Loucy (cell line): ENCODE results near the gene PRDM5.

ENCODE experiments used
- H2AFZ ChIP-seq: fragments of 200-600 bp; sonication (generic); 2 replicates; pipeline ENCODE4 v1.6.0; 2016; ENCODE audit warnings: antibody characterized with exemption, mild to moderate bottlenecking, low read length, moderate library complexity
- H3F3A ChIP-seq: fragments of 200-600 bp; 2 replicates; pipeline ENCODE4 v1.6.0; 2016; ENCODE audit warnings: antibody characterized with exemption, low read depth, mild to moderate bottlenecking
- H3K27me3 ChIP-seq: fragments of 200-600 bp; sonication (generic); 2 replicates; pipeline ENCODE4 v1.6.1; 2014; ENCODE audit warnings: low read length, mild to moderate bottlenecking; ENCODE audit not compliant: insufficient read depth, poor library complexity, severe bottlenecking
- H3K36me3 ChIP-seq: fragments of 200-600 bp; sonication (generic); 2 replicates; pipeline ENCODE4 v1.6.1; 2016; ENCODE audit warnings: low read length; ENCODE audit not compliant: insufficient read depth
- H3K4me1 ChIP-seq: fragments of 200-600 bp; sonication (generic); 2 replicates; pipeline ENCODE4 v1.5.1; 2014; ENCODE audit warnings: low read length, mild to moderate bottlenecking; ENCODE audit not compliant: insufficient read depth, poor library complexity, severe bottlenecking
- H3K4me2 ChIP-seq: fragments of 200-600 bp; sonication (generic); 2 replicates; pipeline ENCODE4 v1.6.0; 2014; ENCODE audit warnings: antibody characterized with exemption, low read length, low read depth, mild to moderate bottlenecking; ENCODE audit not compliant: poor library complexity, severe bottlenecking
- H3K4me3 ChIP-seq: fragments of 200-600 bp; sonication (generic); 2 replicates; pipeline ENCODE4 v1.5.1; 2014; ENCODE audit warnings: low read length, mild to moderate bottlenecking, mixed read lengths; ENCODE audit not compliant: poor library complexity, severe bottlenecking
- H3K79me2 ChIP-seq: fragments of 200-600 bp; sonication (generic); 2 replicates; pipeline ENCODE4 v1.6.1; 2014; ENCODE audit warnings: low read length; ENCODE audit not compliant: insufficient read depth
- H3K9ac ChIP-seq: fragments of 200-600 bp; sonication (generic); 2 replicates; pipeline ENCODE4 v1.6.0; 2014; ENCODE audit warnings: mild to moderate bottlenecking, low read depth, low read length, moderate library complexity; ENCODE audit not compliant: poor library complexity, severe bottlenecking
- H3K9me2 ChIP-seq: fragments of 200-600 bp; sonication (generic); replicated peaks from 2 replicates; pipeline ENCODE4 v1.6.1; 2016; ENCODE audit warnings: low read depth, low read length, mixed read lengths
- H3K9me3 ChIP-seq: fragments of 200-600 bp; sonication (generic); 2 replicates; pipeline ENCODE4 v1.6.1; 2014; ENCODE audit warnings: mild to moderate bottlenecking, antibody characterized with exemption, low read length, low read depth; ENCODE audit not compliant: insufficient read depth
- H4K20me1 ChIP-seq: fragments of 200-600 bp; sonication (generic); 2 replicates; pipeline ENCODE4 v1.6.0; 2014; ENCODE audit warnings: antibody characterized with exemption, low read length, mild to moderate bottlenecking; ENCODE audit not compliant: insufficient read depth, poor library complexity, severe bottlenecking
- EZH2phosphoT487 ChIP-seq: fragments of 200-600 bp; IDR thresholded peaks from 2 replicates; pipeline ENCODE4 v1.6.1; 2018; ENCODE audit warnings: antibody characterized with exemption, mild to moderate bottlenecking, moderate library complexity, borderline replicate concordance
- TF ChIP-seq, protein P1 (sequence below): fragments of 200-600 bp; sonication (generic); conservative IDR thresholded peaks from 2 replicates; pipeline ENCODE4 v1.5.1; 2014; ENCODE audit warnings: mild to moderate bottlenecking, antibody characterized with exemption, low read length

PRDM5 gene

DNA sequence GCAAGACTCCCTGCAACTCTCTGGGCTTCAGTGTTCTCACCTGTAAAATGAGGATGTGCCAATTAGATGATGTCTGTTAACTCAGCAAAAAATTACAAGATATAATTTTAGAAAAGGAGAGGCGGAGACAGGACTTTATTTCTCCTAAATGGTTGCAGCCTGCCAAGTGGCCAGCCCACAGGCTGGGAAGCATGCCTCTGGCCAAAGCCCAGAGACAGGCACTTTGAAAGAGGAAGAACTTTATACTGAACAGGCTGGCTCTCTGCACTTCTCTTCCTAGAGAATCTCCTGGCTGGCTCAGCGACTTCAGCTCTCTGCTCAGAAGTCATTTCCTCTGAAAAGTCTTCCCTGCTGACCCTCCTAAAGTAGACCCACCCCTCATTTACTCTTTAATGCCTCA, 3.7 kb downstream of the PRDM5 start:
- Histone ChIP-seq H3K27me3 (no peaks in the 10 kb centered on the region), H3K4me3 (no peak overlapping the region), H3K36me3 (no peaks in the 10 kb centered on the region), H3K79me2 (no peaks in the 10 kb centered on the region), H3K4me1 (no peaks in the 10 kb centered on the region), H4K20me1 (no peaks in the 10 kb centered on the region), H3K9me3 (no peaks in the 10 kb centered on the region), H3K9me2 (no peaks in the 10 kb centered on the region), H3K4me2 (no peak overlapping the region), H3F3A (no peaks in the 10 kb centered on the region), H2AFZ (no peak overlapping the region), H3K9ac (no peak overlapping the region)
- TF ChIP-seq, protein P1, sequence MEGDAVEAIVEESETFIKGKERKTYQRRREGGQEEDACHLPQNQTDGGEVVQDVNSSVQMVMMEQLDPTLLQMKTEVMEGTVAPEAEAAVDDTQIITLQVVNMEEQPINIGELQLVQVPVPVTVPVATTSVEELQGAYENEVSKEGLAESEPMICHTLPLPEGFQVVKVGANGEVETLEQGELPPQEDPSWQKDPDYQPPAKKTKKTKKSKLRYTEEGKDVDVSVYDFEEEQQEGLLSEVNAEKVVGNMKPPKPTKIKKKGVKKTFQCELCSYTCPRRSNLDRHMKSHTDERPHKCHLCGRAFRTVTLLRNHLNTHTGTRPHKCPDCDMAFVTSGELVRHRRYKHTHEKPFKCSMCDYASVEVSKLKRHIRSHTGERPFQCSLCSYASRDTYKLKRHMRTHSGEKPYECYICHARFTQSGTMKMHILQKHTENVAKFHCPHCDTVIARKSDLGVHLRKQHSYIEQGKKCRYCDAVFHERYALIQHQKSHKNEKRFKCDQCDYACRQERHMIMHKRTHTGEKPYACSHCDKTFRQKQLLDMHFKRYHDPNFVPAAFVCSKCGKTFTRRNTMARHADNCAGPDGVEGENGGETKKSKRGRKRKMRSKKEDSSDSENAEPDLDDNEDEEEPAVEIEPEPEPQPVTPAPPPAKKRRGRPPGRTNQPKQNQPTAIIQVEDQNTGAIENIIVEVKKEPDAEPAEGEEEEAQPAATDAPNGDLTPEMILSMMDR: no peak
- no peak for TF ChIP-seq EZH2phosphoT487

DNA sequence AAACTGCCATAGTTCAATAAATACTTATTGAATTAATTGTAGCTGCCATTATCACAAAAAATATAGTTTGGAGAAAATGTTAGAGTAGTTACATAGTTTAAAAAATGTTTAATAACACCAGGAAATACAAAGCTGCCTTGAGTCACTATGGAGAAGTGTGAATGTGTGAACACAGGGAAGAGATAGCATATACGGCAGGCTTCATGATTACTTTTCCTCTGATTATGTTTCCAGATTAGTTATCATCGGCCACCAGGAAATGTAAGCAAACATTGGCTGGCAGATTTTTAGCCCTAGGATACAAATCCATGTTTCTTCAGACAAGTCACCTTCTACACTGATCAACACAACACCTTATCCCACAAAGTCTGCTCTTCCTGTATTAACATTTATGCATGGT, 4.4 kb downstream of the PRDM5 start:
- Histone ChIP-seq H3K36me3 (no peaks in the 10 kb centered on the region), H3K9ac (no peak overlapping the region), H3K79me2 (no peaks in the 10 kb centered on the region), H3K4me2 (no peak overlapping the region), H3F3A (no peaks in the 10 kb centered on the region), H3K27me3 (no peaks in the 10 kb centered on the region), H2AFZ (no peak overlapping the region), H4K20me1 (no peaks in the 10 kb centered on the region), H3K9me3 (no peaks in the 10 kb centered on the region), H3K9me2 (no peaks in the 10 kb centered on the region), H3K4me1 (no peaks in the 10 kb centered on the region), H3K4me3 (no peak overlapping the region)
- TF ChIP-seq, protein P1: no peak
- no peak for TF ChIP-seq EZH2phosphoT487

DNA sequence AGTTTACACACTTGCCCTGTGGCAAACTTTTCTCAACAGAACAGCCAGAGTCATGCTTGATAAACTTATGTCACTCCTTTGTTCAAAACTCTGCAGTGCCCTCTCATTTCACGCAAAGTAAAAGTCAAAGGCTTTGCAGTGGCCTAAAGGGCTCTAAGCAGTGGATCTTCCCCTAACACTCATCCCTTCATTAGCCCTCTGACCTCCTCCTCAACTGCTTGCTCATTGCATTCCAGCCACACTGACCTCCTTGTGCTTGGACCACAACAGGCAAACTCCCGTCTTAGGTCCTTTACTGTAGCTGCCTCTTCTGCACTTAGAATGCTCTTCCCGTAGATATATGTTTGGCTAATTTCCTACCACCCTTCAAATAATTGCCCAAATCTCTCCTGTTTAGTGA, 5.6 kb downstream of the PRDM5 start:
- no peak for TF ChIP-seq EZH2phosphoT487
- TF ChIP-seq, protein P1: no peak
- no peaks in the 10 kb centered on the region for H3K9me3 ChIP-seq
- H3F3A ChIP-seq: no peaks in the 10 kb centered on the region
- H3K36me3 ChIP-seq: no peaks in the 10 kb centered on the region
- no peaks in the 10 kb centered on the region for H4K20me1 ChIP-seq
- no peak overlapping the region for H3K4me2 ChIP-seq
- no peak overlapping the region for H2AFZ ChIP-seq
- H3K79me2 ChIP-seq: no peaks in the 10 kb centered on the region
- no peak overlapping the region for H3K9ac ChIP-seq
- no peak overlapping the region for H3K4me3 ChIP-seq
- no peaks in the 10 kb centered on the region for H3K4me1 ChIP-seq
- H3K27me3 ChIP-seq: no peaks in the 10 kb centered on the region
- no peaks in the 10 kb centered on the region for H3K9me2 ChIP-seq
